ENCODE measurements around the gene GBP7. TPM values are rescaled to one million over a fixed set of nuclear protein-coding genes. Genes with fewer than 3 reads are reported as not detected.
"Not testable (repeated sequence)": the region's sequence is repeated elsewhere in the genome, so short reads cannot be mapped to it uniquely, and the experiment has no call there.

The GBP7 gene
- polyA plus RNA-seq, 6 donors from 2014 or later = 0.15 TPM; not detected in 5

GRCh38 chr1:89126602-89127565, 48.9 kb downstream of the GBP7 start:
- peaks cover 36 to 64% (median 48%) of the 10 kb centered on the region in 3 donors for H3K4me1 Mint-ChIP-seq
- DNase-seq (peak; percentile 20), ATAC-seq (ENCODE audit: low read depth in 2 of 2) (peak; percentile 15 to 22)
- not testable (repeated sequence) for H3K27me3 Mint-ChIP-seq, H3K9me3 Mint-ChIP-seq, H3K36me3 Mint-ChIP-seq
- peak overlapping the region; percentile 50 to 99 (median 82) for H3K27ac Mint-ChIP-seq
- H3K4me3 Mint-ChIP-seq = peak overlapping the region; percentile 80 to 98 (median 92)

- Mint-ChIP-seq H3K4me1 (peaks cover 36 to 64% (median 48%) of the 10 kb centered on the region in 3 donors), H3K4me3 (peak within 1 kb of the TSS; percentile 80 to 99 (median 94)), H3K27me3 (no peaks in the 10 kb centered on the region), H3K27ac (peak within 1 kb of the TSS; percentile 72 to 99 (median 96)), H3K36me3 (no peaks in the 10 kb centered on the region), H3K9me3 (peaks cover 0 to 5% (median 0%) of the 10 kb centered on the region in 7 donors)
- DNase-seq (no peak), ATAC-seq (ENCODE audit: low read depth in 2 of 2) (peak; percentile 35 to 47)
Measured at GRCh38 chr1:89125913-89126580, 49.8 kb downstream of the GBP7 start, which contains the start of gene GBP2. Gene GBP2 (minus strand): TSS chr1:89126114. CDS start chr1:89121966, 4,148 bp downstream.

DNA sequence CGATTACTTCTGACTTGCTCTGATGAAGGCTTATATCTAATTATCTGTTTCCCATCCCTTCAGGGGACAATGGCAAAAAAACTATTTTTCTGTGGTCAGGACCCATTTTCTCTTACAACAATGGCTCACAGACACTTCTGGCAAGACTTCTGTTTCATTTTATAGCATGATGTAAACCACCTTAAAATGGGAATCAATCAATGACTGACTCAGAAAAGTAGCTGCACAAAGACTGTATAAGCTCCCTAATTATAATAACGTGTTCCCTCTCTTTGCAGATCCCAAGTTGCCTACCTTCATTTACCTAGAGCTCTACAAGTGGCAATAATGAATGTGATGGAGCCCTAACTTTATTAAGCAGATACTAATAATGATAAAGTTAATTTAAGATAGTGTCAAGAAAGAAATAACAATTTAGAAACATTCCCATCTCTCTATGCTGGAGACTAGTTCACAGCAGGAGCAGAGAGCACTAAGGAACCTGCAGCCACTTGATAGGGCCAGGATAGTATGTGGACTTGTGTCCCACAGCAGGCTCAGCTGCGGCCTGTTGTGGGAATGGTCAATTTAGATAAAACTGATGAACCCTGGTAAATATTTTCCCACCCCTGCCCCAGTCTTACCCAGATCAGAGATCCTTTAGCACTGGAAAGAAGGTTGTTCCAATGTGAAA, 50.4 kb downstream of the GBP7 start:
- peak overlapping the region; percentile 72 to 99 (median 95) for H3K27ac Mint-ChIP-seq
- H3K4me1 Mint-ChIP-seq = peaks cover 35 to 63% (median 47%) of the 10 kb centered on the region in 3 donors
- peak overlapping the region; percentile 80 to 99 (median 94) for H3K4me3 Mint-ChIP-seq
- DNase-seq = no peak
- no peak for ATAC-seq (ENCODE audit: low read depth in 2 of 2)
- H3K36me3 Mint-ChIP-seq = no peaks in the 10 kb centered on the region
- H3K9me3 Mint-ChIP-seq = peaks cover 0 to 5% (median 0%) of the 10 kb centered on the region in 7 donors
- H3K27me3 Mint-ChIP-seq = no peaks in the 10 kb centered on the region

- Mint-ChIP-seq H3K4me1 (peaks cover 18 to 33% (median 23%) of the 10 kb centered on the region in 3 donors), H3K27me3 (no peaks in the 10 kb centered on the region), H3K4me3 (no peak overlapping the region), H3K36me3 (peaks cover 0 to 5% of the 10 kb centered on the region in 2 donors), H3K27ac (no peak overlapping the region), H3K9me3 (no peaks in the 10 kb centered on the region)
- no peak for DNase-seq
- ATAC-seq (ENCODE audit: low read depth in 2 of 2) = no peak
Measured at GRCh38 chr1:89121641-89122040, 54.2 kb downstream of the GBP7 start.

GRCh38 chr1:89114662-89115061, 61.1 kb downstream of the GBP7 start:
- H3K27ac Mint-ChIP-seq = no peak overlapping the region
- no peaks in the 10 kb centered on the region for H3K27me3 Mint-ChIP-seq
- no peak overlapping the region for H3K4me3 Mint-ChIP-seq
- no peak for ATAC-seq (ENCODE audit: low read depth in 2 of 2)
- H3K4me1 Mint-ChIP-seq = no peaks in the 10 kb centered on the region
- H3K9me3 Mint-ChIP-seq = peaks cover 0 to 2% (median 0%) of the 10 kb centered on the region in 7 donors
- H3K36me3 Mint-ChIP-seq = peaks cover 20 to 43% of the 10 kb centered on the region in 2 donors
- DNase-seq = no peak

GRCh38 chr1:89112871-89113613, 62.8 kb downstream of the GBP7 start:
- peaks cover 35 to 49% of the 10 kb centered on the region in 2 donors for H3K36me3 Mint-ChIP-seq
- ATAC-seq (ENCODE audit: low read depth in 2 of 2) (no peak), DNase-seq (no peak)
- no peaks in the 10 kb centered on the region for H3K27me3 Mint-ChIP-seq
- H3K9me3 Mint-ChIP-seq = peaks cover 0 to 2% (median 0%) of the 10 kb centered on the region in 7 donors
- no peaks in the 10 kb centered on the region for H3K4me1 Mint-ChIP-seq
- no peak overlapping the region for H3K27ac Mint-ChIP-seq
- no peak overlapping the region for H3K4me3 Mint-ChIP-seq

DNA sequence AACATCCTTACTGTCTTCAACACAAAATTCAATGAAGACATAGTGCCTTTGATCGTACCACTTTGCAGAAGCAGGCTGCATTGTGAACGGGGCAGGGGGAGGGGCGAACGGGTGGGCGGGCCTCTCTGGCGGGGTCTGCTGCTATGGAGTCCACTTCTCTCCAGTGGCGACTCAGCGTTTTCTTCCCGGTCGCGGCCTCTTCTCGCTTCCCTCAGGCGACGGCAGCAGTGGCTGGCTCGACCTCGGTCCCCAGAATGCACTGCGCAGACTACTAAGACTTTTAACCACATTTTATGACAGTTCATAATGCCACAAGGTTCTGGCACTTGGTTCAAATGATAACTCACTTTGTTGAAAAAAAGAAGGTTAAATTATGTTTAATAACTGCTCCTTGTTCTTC, 71.1 kb downstream of the GBP7 start:
- Mint-ChIP-seq H3K36me3 (peaks cover 22 to 36% of the 10 kb centered on the region in 2 donors), H3K4me1 (no peaks in the 10 kb centered on the region), H3K4me3 (no peak overlapping the region), H3K27ac (no peak overlapping the region), H3K9me3 (no peaks in the 10 kb centered on the region), H3K27me3 (no peaks in the 10 kb centered on the region)
- ATAC-seq (ENCODE audit: low read depth in 2 of 2) (no peak), DNase-seq (no peak)

DNA sequence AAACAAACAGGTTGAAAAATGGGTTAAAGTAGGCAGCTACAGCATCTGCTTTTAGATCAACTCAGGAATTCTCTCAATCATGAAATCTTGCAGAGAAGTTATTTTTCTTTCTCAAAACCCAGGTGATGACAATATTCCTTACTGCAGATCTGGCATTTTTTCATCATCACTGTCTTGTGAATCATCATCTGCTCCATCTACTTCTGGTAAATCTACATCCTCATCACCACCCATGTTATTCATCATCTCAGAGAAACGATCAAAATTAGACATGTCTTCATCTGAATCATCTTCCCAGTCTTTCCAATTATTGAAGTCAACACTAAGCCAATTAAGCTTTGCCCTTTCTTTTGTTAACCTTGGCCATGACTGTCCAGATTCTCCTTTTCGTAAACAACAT, 71.7 kb downstream of the GBP7 start:
- H3K27ac Mint-ChIP-seq = no peak overlapping the region
- H3K36me3 Mint-ChIP-seq = peaks cover 17 to 30% of the 10 kb centered on the region in 2 donors
- ATAC-seq (ENCODE audit: low read depth in 2 of 2) (no peak), DNase-seq (no peak)
- no peaks in the 10 kb centered on the region for H3K27me3 Mint-ChIP-seq
- no peaks in the 10 kb centered on the region for H3K4me1 Mint-ChIP-seq
- no peak overlapping the region for H3K4me3 Mint-ChIP-seq
- H3K9me3 Mint-ChIP-seq = no peaks in the 10 kb centered on the region

DNA sequence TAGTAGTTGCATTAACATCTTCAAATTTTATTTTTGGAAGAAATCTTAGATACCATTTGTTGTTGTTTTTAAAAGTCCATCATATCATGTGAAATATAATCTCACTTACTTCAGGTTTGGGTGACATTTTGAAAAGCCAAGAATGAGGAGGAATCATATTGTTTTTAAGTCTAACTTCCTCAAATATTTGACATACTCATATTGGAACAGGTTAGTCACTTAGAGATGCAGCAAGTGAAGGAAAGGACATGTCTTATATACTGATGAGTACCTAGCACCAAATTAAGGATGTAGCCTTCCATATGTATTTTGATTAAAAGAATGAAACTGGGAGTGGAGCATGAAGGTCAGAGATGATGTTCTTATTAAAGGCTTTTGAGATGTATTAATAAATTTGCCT, 73.8 kb downstream of the GBP7 start:
- H3K27ac Mint-ChIP-seq = no peak overlapping the region

DNA sequence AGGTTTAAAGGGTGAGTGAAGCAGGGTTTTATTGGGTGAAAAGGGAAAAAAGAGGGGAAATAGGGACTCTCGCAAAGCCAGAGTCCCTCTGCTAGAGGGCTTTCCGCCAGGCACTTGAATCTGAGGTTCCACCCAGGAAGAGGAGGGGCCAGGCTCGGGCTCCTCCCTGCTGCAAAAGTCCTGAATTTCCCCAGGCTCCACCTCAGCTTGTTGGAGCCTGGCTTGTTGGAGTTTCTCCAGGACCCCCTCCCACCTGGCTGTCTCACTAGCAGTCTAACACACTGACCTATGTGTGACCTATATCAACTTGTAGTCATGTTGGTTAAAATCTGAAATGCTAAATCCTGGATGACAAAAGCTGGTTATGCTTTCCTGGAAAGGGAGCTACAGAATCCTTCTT, 75.4 kb downstream of the GBP7 start:
- no peak for ATAC-seq (ENCODE audit: low read depth in 2 of 2)

More for the DNA sequence above, 73.8 kb downstream of the GBP7 start:
- no peak for ATAC-seq (ENCODE audit: low read depth in 2 of 2)
- no peak for DNase-seq
- Mint-ChIP-seq H3K36me3 (peaks cover 10 to 16% of the 10 kb centered on the region in 2 donors), H3K4me1 (no peaks in the 10 kb centered on the region), H3K27me3 (no peaks in the 10 kb centered on the region), H3K9me3 (peaks cover 0 to 6% (median 3%) of the 10 kb centered on the region in 7 donors), H3K4me3 (no peak overlapping the region)

DNA sequence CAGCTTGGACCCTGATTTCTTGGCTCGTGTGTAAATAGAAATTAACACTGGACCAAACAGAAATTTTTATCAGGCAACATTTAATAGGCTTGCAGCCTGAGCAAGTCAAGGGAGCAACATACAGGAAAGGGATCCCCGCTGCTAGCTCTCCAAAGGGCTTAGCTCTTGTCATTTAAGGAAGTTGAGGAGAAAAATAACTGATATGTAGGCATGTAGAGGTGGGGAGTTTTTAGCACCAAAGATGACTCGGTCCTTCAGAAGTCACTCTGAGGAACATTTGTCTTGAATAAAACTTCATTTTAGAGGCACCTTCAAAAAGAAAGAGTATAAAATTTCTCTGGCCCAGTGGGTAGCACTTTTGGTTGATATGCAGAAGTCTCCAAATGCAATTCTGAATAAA, 76.9 kb downstream of the GBP7 start:
- Mint-ChIP-seq H3K36me3 (no peaks in the 10 kb centered on the region), H3K9me3 (peaks cover 0 to 22% (median 10%) of the 10 kb centered on the region in 7 donors), H3K27ac (no peak overlapping the region), H3K4me3 (no peak overlapping the region), H3K4me1 (no peaks in the 10 kb centered on the region), H3K27me3 (no peaks in the 10 kb centered on the region)
- ATAC-seq (ENCODE audit: low read depth in 2 of 2) = no peak
- no peak for DNase-seq

More for the DNA sequence above, 75.4 kb downstream of the GBP7 start:
- no peak for DNase-seq
- Mint-ChIP-seq H3K27me3 (no peaks in the 10 kb centered on the region), H3K36me3 (peaks cover 3 to 5% of the 10 kb centered on the region in 2 donors), H3K27ac (peak overlapping the region in 1 of 6 donors; percentile 69), H3K4me3 (no peak overlapping the region), H3K4me1 (no peaks in the 10 kb centered on the region), H3K9me3 (peaks cover 0 to 22% (median 9%) of the 10 kb centered on the region in 7 donors)

DNA sequence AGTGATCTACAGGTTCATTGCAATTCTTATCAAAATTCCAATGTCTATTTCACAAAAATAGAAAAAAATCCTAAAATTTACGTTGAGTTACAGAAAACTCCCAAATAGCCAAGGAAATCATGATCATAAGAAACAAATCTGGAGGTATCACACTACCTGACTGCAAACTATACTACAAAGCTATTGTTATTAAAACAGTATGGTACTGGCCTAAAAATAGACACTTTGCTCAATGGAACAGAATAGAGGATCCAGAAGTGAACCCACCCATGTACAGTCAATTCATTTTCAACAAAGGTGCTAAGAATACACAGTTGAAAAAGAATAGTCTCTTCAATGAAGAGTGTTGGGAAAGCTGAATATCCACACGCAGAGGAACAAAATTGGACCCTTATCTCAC, 80.1 kb downstream of the GBP7 start:
- H3K9me3 Mint-ChIP-seq = peaks cover 0 to 22% (median 10%) of the 10 kb centered on the region in 7 donors
- no peaks in the 10 kb centered on the region for H3K4me1 Mint-ChIP-seq
- H3K27me3 Mint-ChIP-seq = no peaks in the 10 kb centered on the region
- H3K4me3 Mint-ChIP-seq = no peak overlapping the region
- H3K27ac Mint-ChIP-seq = no peak overlapping the region
- ATAC-seq (ENCODE audit: low read depth in 2 of 2) (no peak), DNase-seq (no peak)
- H3K36me3 Mint-ChIP-seq = no peaks in the 10 kb centered on the region
